ENCODE measurements around the gene KIF21B.
"Not testable (repeated sequence)": the region's sequence is repeated elsewhere in the genome, so short reads cannot be mapped to it uniquely, and the experiment has no call there.

The KIF21B gene

GRCh38 chr1:200971955-200972711 lies 51.4 kb downstream of the KIF21B start:
- peak; percentile 17 to 58 (median 46) for DNase-seq (ENCODE audit: low read depth in 3 of 3, low spot score in 1 of 3)

DNA sequence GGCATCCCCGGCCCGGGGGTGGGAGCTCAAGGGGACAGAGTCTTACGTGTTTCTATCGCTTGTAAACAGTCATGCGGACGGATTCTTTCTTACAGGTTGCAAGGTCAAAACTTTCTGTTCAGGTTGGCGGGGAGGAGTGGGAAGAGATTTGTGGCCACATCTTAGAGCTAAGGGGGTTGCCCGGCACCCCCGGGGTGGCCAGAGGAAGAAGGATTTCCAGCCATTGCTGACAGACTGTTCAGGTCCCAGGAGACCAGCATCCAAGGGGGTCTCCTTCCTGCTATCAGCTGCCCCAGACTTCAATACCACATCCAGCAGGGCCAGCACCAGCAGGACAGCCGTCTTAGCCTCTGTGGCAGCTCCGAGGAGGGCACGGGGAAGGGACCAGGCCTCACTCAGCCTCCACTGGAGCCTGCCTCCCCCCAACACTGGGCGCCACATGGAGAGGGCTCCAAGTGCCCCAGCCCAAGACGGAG lies 52.0 kb downstream of the KIF21B start:
- DNase-seq (ENCODE audit: low read depth in 3 of 3, low spot score in 1 of 3): no peak

GRCh38 chr1:200970771-200971427 lies 52.6 kb downstream of the KIF21B start:
- DNase-seq (ENCODE audit: low read depth in 3 of 3, low spot score in 1 of 3): no peak

DNA sequence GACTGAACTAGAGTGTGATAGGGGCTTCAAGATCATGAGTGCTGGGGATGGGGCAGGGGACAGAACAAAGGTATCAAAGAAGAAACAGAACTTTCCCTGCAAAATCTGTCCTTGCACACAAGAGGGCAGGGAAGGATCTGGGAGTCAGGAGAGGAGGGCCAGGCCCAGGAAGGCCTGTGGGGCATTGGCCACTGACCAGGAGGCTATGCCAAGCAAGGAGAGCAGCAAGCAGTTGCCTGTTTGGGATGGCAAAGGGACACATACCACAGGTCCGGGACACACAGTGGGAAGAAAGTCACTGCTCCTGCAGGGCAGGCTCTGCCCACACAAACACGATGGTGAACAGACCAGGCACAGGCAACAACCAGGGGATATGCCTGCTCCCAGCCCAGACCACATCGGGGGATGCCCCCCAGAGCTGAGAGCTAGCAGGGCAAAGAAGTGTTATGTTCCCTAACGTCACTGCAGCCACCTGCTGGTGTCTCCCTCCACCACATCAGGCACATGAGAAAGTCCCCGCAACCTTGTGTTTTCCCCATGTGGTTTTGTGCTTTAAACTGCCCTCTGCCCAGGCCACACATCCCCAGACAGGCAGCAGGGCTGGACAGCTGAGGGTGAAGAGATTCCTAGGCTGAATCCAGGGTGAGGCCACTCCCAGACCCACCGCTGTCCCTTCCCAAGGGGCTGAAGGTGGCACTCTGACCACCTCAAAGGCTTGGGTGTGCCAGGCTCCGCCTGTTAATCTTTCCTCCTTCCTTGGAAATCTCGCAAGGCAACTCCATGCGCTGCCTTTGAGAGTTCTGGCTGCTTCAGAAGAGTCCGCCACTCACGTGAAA lies 53.6 kb downstream of the KIF21B start:
- no peak for DNase-seq (ENCODE audit: low read depth in 3 of 3, low spot score in 1 of 3)

DNA sequence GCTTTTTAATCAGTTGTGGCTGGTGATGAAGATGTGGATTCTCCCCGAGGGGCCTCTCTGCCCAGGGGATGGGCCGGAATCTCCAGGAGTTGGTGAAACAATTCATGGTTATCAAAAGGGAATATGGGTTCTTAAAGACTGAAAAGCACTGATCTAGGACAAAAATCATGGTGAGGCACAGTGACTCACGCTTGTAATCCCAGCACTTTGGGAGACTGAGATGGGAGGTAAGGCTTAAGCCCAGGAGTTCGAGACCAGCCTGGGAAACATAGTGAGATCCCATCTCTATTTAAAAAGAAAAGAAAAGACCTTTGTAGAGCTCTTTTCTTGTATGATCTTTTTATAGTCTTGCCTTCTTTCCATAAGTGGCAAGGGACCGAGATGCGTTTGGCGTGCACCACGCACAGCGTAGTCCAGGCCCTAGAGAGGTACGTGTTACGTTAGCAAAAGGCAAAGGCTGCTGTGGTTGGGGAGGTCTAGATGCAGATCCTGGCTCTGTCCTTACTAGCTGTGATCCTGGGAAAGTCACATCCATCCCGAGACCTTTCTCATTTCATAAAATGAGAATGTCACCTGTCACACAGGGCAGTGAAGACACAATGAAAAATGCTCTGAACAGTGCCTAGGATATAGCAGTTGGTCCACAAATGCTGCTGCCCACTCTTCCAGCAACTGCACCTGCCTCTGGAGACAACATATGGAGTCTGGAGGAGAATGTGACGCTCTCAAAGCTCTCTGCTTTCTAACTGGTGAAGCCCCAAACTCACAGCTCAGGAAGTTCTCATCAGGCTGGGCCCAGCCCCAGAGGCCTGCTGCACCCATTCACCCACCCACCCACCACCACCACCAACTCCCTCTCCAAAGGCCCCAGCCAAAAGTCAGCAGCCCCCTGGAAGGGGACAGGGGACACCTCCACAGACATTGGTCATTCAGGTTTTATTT lies 54.8 kb downstream of the KIF21B start:
- DNase-seq (ENCODE audit: low read depth in 3 of 3, low spot score in 1 of 3): no peak

GRCh38 chr1:200967693-200968468 lies 55.6 kb downstream of the KIF21B start:
- DNase-seq (ENCODE audit: low read depth in 3 of 3, low spot score in 1 of 3): no peak

DNA sequence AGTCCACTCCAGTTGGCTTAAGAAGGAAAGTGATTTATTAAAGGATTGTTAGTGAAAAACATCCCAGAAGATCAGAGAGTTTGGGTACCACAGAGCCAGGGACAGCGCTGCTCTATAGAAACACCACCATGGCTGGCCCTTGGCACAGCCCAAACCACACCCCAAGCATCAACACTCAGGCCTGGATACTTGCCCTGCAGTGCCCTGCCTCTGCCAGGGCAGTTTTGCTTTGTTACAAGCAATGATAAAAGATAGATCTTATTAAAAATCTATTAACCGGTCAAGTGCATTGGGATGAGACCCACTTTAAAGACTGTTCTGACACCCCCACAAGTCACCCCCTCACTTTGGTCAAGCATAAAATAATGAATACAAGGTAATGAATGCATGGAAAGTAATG lies 56.6 kb downstream of the KIF21B start:
- DNase-seq (ENCODE audit: low read depth in 3 of 3, low spot score in 1 of 3): no peak

DNA sequence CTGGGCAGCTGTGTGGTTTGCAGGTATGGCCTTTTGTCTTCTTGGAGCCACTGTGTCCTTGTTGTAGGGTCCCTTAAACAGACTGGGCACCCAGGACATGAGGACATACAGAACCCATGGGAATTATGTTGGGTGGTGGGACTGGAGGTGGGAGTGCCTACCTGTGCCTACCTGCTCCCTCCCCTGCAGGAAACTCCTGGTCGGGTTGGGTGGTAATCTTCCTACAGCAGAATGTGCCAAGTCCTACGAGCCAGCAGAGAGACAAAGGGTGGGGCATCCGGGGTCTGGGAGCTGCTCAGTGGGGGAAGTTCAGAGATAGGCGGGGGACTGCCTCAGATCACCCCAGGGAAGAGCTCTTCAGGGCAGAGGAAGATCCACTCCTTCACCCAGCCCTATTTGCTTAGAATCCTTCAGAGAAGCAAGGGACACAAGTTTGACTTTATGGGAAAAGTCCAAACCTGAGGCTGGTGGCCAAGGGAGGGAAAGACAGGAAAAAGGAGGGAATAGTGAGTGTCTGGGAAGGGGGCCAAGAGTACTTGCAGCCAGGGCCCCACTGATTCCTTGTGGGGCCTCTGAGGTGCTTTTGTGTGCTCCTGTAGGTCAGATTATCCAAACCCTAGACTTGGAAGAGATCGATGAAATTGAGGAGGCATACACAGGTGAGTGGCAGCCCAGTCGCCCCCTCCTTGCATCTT lies 58.3 kb downstream of the KIF21B start:
- DNase-seq (ENCODE audit: low read depth in 3 of 3, low spot score in 1 of 3): no peak

- DNase-seq (ENCODE audit: low read depth in 3 of 3, low spot score in 1 of 3): not testable (repeated sequence)
These were observed 59.6 kb downstream of the KIF21B start for GRCh38 chr1:200963888-200964287.

- no peak for DNase-seq (ENCODE audit: low read depth in 3 of 3, low spot score in 1 of 3)
These were observed 60.4 kb downstream of the KIF21B start for GRCh38 chr1:200963076-200963475.

GRCh38 chr1:200962631-200963030 lies 60.9 kb downstream of the KIF21B start:
- no peak for DNase-seq (ENCODE audit: low read depth in 3 of 3, low spot score in 1 of 3)

- not testable (repeated sequence) for DNase-seq (ENCODE audit: low read depth in 3 of 3, low spot score in 1 of 3)
These were observed 61.4 kb downstream of the KIF21B start for GRCh38 chr1:200962151-200962550.

DNA sequence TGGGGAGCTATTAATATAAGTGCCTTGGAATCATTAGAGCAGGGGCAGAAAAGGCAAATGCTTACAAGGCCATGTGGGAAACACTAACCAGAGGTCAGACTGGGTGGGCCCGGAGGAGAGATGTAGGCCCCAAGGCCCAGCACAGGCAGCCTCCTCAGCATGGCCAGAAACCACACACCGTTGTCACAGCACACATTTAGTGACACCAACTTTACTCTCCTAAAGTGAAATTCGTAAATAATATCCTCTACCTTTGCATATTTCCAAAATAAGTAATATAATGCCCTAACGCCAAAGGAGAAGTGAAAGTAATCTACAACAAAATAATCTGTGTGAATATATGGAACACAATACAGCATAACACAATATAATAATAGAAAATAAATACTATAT lies 62.6 kb downstream of the KIF21B start:
- DNase-seq (ENCODE audit: low read depth in 3 of 3, low spot score in 1 of 3): no peak

DNA sequence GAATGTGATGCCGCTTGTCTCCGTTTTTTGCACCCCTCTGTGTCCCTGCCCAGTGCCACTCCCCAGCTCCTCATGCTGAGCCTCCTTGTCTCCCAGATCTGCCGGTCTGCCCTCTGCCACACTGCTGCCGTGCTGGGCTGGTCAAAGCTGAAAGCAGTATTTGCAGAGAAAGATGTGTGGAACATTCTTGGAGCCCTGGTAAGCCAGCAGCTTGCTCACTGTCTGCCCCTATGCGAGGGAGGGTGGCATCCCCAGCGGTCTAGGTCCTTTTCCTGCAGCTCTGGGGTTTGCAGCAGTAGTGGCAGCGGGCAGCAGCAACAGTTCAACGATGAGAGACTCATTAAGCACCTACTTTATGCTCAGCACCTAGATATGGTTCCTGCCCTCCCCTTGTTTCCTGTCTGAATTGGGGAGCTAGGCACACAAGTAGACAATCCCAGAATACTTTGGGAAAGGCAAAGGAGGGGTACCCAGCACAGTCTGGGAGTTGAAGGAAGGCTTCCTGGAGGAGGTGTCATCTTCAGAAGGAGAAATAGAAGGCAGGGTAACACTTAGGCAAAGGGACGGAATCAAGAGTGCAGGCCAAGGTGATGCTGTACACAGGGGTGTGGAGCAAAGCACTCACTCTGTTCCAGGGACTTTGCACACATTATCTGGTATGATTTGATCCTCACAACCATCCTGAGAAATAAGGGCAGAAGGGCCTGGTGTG lies 63.1 kb downstream of the KIF21B start:
- DNase-seq (ENCODE audit: low read depth in 3 of 3, low spot score in 1 of 3): no peak

GRCh38 chr1:200959411-200959921 lies 64.0 kb downstream of the KIF21B start:
- no peak for DNase-seq (ENCODE audit: low read depth in 3 of 3, low spot score in 1 of 3)

- DNase-seq (ENCODE audit: low read depth in 3 of 3, low spot score in 1 of 3): no peak
These were observed 64.9 kb downstream of the KIF21B start for GRCh38 chr1:200958597-200958996.

- DNase-seq (ENCODE audit: low read depth in 3 of 3, low spot score in 1 of 3): no peak
These were observed 69.1 kb downstream of the KIF21B start for GRCh38 chr1:200954434-200954833.

DNA sequence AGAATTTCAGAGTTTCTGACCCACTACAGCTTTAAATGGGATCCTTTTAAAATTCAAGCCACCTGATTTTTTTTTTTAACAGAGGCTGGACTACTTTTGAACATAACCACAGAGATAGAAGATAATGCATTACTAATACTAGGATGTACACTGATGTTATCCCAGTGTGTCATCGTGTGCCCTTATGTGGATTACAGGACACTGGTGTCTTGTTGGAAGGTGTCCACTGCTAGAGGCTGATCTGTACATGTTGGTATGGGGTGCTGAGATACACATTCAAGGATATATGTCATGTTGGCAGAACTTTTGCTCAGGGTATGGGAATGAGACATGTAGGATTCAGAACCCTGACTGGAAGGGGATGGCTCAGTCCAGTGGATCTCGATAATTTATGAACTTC lies 72.5 kb downstream of the KIF21B start:
- no peak for DNase-seq (ENCODE audit: low read depth in 3 of 3, low spot score in 1 of 3)

Data from stimulated activated CD4-positive, alpha-beta T cell treated with anti-CD3 and anti-CD28 coated beads, TNF-alpha, amount 100 ng/mL, for 1 hour (primary cell).